HFF-Myc (cell line): ENCODE results near the gene TRAPPC2L.

ENCODE experiments used
- DNase-seq: peaks from one replicate; pipeline ENCODE4 v3.0.0-alpha.2; 2011; ENCODE audit warnings: low read depth; ENCODE audit errors: extremely low read depth
- H3K4me3 ChIP-seq: replicated peaks from 2 replicates; pipeline ENCODE4 v1.5.1; 2011; ENCODE audit warnings: low read depth, mild to moderate bottlenecking, control low read depth, low read length
- TF ChIP-seq, protein P1 (sequence below): IDR thresholded peaks from 2 replicates; pipeline ENCODE4 v1.5.1; 2012; ENCODE audit warnings: mild to moderate bottlenecking, low read depth, low read length, control low read depth; ENCODE audit errors: missing control alignments

TRAPPC2L gene

DNA sequence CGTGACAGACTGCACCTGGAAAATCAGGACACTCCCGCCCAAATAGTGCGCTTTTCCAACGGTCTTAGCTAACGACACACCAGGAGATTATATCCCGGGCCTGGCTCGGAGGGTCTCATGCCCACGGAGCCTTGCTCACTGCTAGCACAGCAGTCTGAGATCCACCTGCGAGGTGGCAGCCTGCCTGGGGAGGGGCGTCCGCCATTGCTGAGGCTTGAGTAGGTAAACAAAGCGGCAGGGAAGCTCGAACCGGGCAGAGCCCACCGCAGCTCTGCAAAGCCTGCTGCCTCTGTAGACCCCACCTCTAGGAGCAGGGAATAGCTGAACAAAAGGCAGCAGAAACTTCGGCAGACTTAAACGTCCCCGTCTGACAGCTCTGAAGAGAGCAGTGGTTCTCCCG is 5.3 kb upstream of the TRAPPC2L start:
- TF ChIP-seq, protein P1, sequence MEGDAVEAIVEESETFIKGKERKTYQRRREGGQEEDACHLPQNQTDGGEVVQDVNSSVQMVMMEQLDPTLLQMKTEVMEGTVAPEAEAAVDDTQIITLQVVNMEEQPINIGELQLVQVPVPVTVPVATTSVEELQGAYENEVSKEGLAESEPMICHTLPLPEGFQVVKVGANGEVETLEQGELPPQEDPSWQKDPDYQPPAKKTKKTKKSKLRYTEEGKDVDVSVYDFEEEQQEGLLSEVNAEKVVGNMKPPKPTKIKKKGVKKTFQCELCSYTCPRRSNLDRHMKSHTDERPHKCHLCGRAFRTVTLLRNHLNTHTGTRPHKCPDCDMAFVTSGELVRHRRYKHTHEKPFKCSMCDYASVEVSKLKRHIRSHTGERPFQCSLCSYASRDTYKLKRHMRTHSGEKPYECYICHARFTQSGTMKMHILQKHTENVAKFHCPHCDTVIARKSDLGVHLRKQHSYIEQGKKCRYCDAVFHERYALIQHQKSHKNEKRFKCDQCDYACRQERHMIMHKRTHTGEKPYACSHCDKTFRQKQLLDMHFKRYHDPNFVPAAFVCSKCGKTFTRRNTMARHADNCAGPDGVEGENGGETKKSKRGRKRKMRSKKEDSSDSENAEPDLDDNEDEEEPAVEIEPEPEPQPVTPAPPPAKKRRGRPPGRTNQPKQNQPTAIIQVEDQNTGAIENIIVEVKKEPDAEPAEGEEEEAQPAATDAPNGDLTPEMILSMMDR, result no peak
- DNase-seq, result no peak

DNA sequence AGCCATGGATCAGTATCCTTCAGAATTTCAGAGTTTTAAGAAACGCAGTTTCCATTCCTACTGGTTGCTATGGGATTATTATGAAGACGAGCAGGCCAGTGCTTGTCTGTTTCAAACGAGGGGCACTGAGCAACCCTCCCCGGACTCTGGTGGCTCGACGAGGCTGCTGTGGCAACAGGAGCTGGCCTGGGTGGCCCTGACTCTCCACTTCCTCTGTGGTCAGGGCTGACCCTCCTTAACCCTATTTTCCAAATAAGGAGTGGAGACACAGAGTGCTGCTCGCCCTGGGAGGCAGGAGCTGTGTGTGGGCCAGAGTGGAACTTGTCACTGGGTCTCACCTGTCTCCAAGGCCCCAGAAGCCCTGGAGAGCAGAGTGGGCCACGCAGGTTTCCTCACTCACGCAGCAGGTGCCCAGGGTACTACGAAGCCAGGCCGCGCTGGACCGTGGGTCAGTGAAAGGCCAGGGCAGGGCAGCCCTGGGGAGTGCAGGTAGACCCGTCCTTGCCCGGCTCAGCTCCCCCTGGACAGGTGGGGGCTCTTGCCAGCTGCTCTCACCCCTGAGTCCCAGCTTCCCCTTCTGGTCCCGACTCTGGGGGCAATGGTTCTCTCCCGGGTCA is 3.5 kb upstream of the TRAPPC2L start:
- no peak for DNase-seq
- H3K4me3 ChIP-seq, result no peak overlapping the region
- TF ChIP-seq, protein P1, result no peak

More for the DNA sequence above, 5.3 kb upstream of the TRAPPC2L start:
- H3K4me3 ChIP-seq, result no peak overlapping the region

DNA sequence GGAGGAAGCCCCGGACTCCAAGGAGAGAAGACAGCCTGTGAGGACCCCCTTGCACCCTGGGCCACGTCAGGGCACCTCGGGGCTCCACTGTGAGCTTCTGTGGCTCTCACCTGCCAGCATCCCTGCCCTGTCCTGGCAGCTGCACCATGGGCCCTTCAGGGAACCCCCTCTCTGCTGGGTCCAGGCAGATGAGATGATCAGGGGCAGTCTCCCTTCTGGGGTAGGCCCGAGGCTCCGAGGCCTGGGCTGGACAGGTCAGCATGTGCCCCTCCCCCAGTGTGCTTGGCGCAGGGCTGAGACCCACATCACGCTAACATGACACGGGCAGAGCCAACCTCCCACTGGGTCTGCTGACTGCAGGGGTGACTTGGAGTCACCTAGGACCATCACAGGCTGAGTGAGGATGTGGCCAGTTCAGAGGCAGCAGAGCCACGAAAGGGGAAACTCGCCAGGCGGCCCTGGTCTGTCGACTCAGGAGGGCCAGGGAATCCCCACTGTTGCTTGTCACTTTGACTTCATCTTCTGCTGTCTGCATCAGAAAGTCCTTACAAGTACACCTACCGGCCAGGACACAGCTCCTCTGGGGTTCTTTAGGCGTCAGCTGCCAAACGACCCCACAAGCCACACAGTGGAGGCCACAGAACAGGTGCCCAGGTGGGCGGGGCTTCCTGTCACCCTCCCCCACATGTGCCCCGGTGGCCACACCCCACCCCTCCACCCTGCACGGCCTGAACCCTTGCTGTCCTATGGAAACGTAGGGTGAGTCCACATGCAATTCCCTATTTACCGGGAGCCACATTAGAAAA is 2.4 kb upstream of the TRAPPC2L start:
- no peak for DNase-seq
- TF ChIP-seq, protein P1, result no peak
- H3K4me3 ChIP-seq, result no peak overlapping the region

DNA sequence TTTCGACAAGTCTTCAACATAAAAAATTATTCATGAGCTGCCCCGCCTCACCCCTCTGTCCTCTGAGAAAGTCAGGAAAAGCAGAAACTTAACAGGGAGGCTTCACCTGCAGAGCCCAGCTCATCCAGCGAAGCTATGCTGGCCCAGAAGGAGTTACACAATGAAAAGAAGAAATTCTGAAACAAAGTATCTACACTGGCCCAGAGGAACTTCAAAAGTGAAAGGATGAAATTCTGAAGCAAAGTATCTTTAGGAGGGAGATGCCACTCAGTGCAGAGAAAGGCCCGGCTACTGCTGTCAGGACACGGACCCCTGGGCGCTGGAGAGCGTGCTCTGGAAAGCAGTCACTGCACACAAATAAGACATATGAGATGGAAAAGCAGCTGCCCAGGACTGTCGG is 1.8 kb upstream of the TRAPPC2L start:
- DNase-seq, result no peak
- H3K4me3 ChIP-seq, result no peak overlapping the region
- TF ChIP-seq, protein P1, result no peak

DNA sequence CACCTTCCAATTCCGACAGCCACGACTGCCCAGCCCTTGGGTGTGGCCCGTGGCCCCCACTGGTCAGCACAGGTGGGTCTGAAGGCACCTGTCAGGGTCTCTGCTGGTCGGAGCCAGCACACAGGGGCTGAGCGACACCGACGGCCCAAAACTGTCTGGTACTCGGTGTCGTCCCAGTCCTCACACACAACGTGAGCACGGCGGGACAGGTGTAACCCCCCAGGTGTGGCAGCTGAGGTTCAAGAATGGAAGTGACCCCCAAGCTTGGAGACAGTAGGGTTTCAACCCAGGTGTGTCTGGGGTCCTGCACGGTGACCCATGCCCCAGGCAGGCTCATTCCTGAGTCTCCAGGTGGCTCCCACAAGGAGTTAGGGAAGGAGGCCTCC is 1.2 kb upstream of the TRAPPC2L start:
- no peak for DNase-seq
- peak overlapping the region; percentile 98 for H3K4me3 ChIP-seq
- TF ChIP-seq, protein P1, result no peak

DNA sequence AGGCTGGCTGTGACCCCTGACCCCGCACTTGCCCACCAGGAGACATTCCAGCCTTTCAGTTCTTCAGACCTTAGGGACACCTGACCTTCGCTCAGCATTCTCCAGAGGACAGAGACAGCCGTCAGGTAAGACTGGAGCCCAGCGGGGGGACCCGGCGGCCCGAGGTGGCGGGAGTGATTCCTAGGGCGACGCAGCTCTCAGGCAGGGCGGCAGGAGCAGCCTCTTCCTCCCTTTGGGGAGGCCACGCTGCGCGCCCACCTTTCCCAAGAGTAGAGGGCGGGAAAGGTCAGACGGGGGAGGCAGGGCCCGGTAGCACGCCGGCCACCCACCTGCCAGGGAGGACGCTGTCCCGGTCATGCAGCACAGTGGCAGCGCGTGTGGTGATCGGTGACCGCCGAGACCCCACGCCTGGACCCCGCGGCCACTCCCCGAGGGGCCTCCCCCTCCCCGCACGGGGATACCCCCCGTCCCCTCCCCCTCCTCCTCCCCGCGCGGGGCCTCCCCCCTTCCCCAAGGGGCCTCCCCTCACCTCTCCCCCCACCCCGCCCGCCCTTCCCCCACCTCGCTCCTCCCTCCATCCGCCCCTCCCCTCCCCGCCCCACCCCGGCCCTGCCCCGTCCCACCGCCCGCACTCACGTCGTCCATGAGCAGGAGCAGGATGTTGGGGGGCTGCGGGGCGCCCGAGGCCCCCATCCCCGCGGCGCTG is 652 bp upstream of the TRAPPC2L start:
- peak overlapping the region; percentile 98 for H3K4me3 ChIP-seq
- DNase-seq, result no peak
- TF ChIP-seq, protein P1, result no peak
